SK-N-MC (cell line): ENCODE measurements around the gene CLCF1.
"Not testable (repeated sequence)": the region's sequence is repeated elsewhere in the genome, so short reads cannot be mapped to it uniquely, and the experiment has no call there.

ENCODE experiments used
- DNase-seq: peaks from one replicate; pipeline ENCODE4 v3.0.0-alpha.2; 2011; ENCODE audit warnings: low read depth, low spot score
- H3K27ac ChIP-seq: fragments of 200-600 bp; sonication (generic); 2 replicates; pipeline ENCODE4 v1.5.1; 2016; ENCODE audit warnings: mixed run types
- H3K36me3 ChIP-seq: fragments of 200-600 bp; sonication (generic); 2 replicates; pipeline ENCODE4 v1.6.1; 2017; ENCODE audit warnings: antibody characterized with exemption, low read length, mixed read lengths; ENCODE audit not compliant: insufficient read depth
- H3K4me3 ChIP-seq: fragments of 200-600 bp; sonication (generic); 2 replicates; pipeline ENCODE4 v1.5.1; 2016
- H3K9ac ChIP-seq: fragments of 200-600 bp; sonication (generic); 2 replicates; pipeline ENCODE4 v1.8.0; 2017; ENCODE audit warnings: mixed run types, mixed read lengths; ENCODE audit not compliant: insufficient read length
- H3K9me3 ChIP-seq: fragments of 200-600 bp; sonication (generic); 2 replicates; pipeline ENCODE4 v1.6.1; 2017; ENCODE audit warnings: low read depth, mild to moderate bottlenecking, antibody characterized with exemption, low read length, moderate library complexity, mixed read lengths
- EZH2 ChIP-seq: fragments of 200-600 bp; sonication (generic); IDR thresholded peaks from one replicate; pipeline ENCODE4 v1.6.1; 2017; ENCODE audit warnings: antibody characterized with exemption
- FOXP2 ChIP-seq: optimal IDR thresholded peaks from 2 replicates; pipeline ENCODE3; 2011; ENCODE audit warnings: mild to moderate bottlenecking, moderate library complexity; ENCODE audit not compliant: insufficient read depth; ENCODE audit errors: extremely low read length, control extremely low read depth
- POLR2AphosphoS5 ChIP-seq: IDR thresholded peaks from 2 replicates; pipeline ENCODE4 v1.6.1; 2012; ENCODE audit warnings: mild to moderate bottlenecking, low read depth, low read length, borderline replicate concordance

Gene CLCF1

GRCh38 chr11:67404515-67405195 lies 31.3 kb upstream of the CLCF1 start:
- H3K4me3 ChIP-seq: no peak overlapping the region
- DNase-seq: no peak
- TF ChIP-seq FOXP2: no peak
- no peak overlapping the region for H3K9ac ChIP-seq
- H3K27ac ChIP-seq: no peak overlapping the region
- peaks cover 3% of the 10 kb centered on the region; the same call in 1 of the 2 replicates for H3K36me3 ChIP-seq
- no peaks in the 10 kb centered on the region for H3K9me3 ChIP-seq

DNA sequence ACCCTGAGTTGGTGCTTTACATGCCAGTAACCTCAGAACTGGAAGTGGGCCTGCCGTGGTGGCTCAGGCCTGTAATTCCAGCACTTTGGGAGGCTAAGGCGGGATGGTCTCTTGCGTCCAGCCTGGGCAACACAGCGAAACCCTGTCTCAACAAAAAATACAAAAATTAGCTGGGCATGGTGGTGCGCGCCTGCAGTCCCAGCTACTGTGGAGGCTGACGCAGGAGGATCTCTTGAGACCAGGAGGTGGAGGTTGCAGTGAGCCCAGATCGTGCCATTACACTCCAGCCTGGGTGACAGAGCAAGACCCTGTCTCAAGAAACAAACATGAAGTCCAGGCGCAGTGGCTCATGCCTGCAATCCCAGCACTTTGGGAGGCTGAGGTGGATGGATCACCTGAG lies 29.7 kb upstream of the CLCF1 start:
- H3K27ac ChIP-seq, H3K4me3 ChIP-seq: not testable (repeated sequence)

GRCh38 chr11:67402192-67402839 lies 28.9 kb upstream of the CLCF1 start:
- not testable (repeated sequence) for H3K9me3 ChIP-seq, DNase-seq
- Histone ChIP-seq H3K27ac (peak overlapping the region; percentile 94), H3K4me3 (peak overlapping the region; percentile 72), H3K9ac (peak overlapping the region; percentile 66), H3K36me3 (peaks cover 26% of the 10 kb centered on the region)

More for the DNA sequence above, 29.7 kb upstream of the CLCF1 start:
- peaks cover 18% of the 10 kb centered on the region; the same call in 1 of the 2 replicates for H3K36me3 ChIP-seq
- DNase-seq, H3K9ac ChIP-seq, H3K9me3 ChIP-seq: not testable (repeated sequence)

- Histone ChIP-seq H3K27ac (peak within 1 kb of the TSS; percentile 94), H3K9ac (peak within 1 kb of the TSS; percentile 88), H3K36me3 (peaks cover 32% of the 10 kb centered on the region), H3K9me3 (no peaks in the 10 kb centered on the region), H3K4me3 (peak within 1 kb of the TSS; percentile 83)
- no peak for DNase-seq
- no peak for TF ChIP-seq FOXP2
- peak; percentile 72; the same call in 1 of the 2 replicates for TF ChIP-seq POLR2AphosphoS5
- TF ChIP-seq EZH2: no peak
Observed at GRCh38 chr11:67401495-67402191, 28.2 kb upstream of the CLCF1 start, which contains the start of gene PPP1CA. PPP1CA (minus strand) TSS chr11:67401858; CDS start chr11:67401782, 76 bp downstream.

- H3K9ac ChIP-seq: peak overlapping the region; percentile 88
- no peak for TF ChIP-seq FOXP2
- TF ChIP-seq POLR2AphosphoS5: no peak
- no peak for TF ChIP-seq EZH2
- no peak overlapping the region; the same call in 1 of the 2 replicates for H3K27ac ChIP-seq
- no peak for DNase-seq
- H3K36me3 ChIP-seq: peaks cover 38% of the 10 kb centered on the region
- H3K9me3 ChIP-seq: no peaks in the 10 kb centered on the region
- peak overlapping the region; percentile 83 for H3K4me3 ChIP-seq
Observed at GRCh38 chr11:67400942-67401494, 27.6 kb upstream of the CLCF1 start.

DNA sequence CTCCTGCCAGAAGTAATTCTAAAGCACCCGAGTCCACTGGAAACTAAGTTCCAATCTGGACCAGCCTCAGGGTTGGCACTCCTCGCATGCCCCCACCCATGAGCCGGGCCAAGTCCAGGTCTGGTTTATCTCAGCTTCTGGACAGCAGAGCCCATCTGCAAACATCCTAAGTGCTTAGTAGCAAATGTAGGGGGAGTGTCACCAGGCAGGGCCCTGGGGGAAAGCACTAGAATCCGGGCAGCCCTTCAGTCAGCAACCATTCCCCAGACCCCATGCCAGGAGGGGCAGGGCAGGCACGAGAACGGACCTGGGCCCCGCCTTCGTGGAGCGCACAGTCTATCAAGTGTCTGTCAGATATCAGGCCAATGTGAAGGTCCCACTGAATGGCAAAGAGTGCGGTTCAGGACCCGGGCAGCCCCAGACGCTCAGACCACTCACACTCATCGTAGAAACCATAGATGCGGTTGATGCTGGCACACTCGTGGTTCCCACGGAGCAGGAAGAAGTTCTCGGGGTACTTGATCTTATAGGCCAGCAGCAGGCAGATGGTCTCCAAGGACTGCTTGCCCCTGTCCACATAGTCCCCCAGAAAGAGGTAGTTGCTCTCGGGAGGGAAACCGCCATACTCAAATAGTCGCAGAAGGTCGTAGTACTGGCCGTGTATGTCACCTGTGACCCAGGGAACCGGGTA lies 27.0 kb upstream of the CLCF1 start:
- Histone ChIP-seq H3K9me3 (no peaks in the 10 kb centered on the region), H3K27ac (no peak overlapping the region)

DNA sequence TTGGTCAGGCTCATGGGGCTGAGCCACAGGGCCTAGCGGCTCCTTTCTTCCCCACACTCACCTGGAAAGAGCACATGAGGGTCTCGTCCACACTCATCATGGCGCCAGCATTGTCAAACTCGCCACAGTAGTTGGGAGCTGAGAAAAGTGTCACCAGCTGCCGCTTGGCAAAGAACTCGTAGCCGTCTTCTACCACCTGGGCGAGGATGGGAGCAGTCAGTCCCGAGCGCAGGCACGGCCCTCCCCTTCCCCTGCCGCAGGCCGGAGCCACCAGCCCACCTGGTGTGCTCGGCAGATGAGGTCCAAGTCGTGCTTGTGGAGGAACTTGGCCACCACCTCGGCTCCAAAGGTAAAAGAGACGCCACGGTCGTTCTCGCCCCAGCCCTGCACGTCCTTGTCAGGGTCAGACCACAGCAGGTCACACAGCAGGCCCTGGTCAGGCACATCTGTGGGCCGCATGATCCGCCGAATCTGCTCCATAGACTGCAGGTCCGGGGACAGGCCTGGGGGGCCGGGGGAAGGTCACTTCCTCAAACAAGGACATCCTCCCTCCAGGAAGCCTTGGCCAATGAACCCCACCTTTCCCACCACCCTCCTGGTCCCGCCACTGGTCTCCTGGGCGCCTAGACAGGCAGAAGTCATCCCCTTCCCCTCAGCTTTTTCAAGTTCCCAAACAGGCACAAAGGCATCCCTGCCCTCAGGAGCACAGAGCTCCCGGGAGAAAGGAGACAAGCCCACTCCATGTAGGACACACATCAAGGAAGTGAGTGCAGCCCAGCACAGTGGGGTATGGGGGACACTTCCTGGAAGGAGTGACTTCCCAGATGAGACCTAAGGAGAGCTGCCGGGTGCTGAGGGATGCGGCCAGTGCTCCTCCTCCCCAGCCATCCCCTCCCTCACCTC lies 25.5 kb upstream of the CLCF1 start:
- H3K9me3 ChIP-seq: no peaks in the 10 kb centered on the region
- H3K27ac ChIP-seq: no peak overlapping the region
- no peak for DNase-seq
- no peak overlapping the region for H3K9ac ChIP-seq
- peaks cover 48% of the 10 kb centered on the region for H3K36me3 ChIP-seq
- H3K4me3 ChIP-seq: no peak overlapping the region
- TF ChIP-seq FOXP2: no peak

More for the DNA sequence above, 27.0 kb upstream of the CLCF1 start:
- Histone ChIP-seq H3K36me3 (peaks cover 43% of the 10 kb centered on the region), H3K9ac (peak overlapping the region; percentile 88), H3K4me3 (peak overlapping the region; percentile 83)
- DNase-seq: no peak
- TF ChIP-seq POLR2AphosphoS5 (peak; percentile 20; the same call in 1 of the 2 replicates), FOXP2 (no peak), EZH2 (no peak)
